ENCODE results near the gene HTR3D.

- no peak for TF ChIP-seq CTCF (IDR thresholded peaks at IDR 0.05)
- no peak for TF ChIP-seq POLR2A (IDR thresholded peaks at IDR 0.05)
These were observed 47.3 kb downstream of the HTR3D start for GRCh38 chr3:184078851-184079250.
